ENCODE data around the gene HMX1. TPM values are rescaled to one million over a fixed set of nuclear protein-coding genes. Genes with fewer than 3 reads are reported as not detected.

Gene HMX1
- total RNA-seq, 1 donor from 2014 or later = not detected

DNA sequence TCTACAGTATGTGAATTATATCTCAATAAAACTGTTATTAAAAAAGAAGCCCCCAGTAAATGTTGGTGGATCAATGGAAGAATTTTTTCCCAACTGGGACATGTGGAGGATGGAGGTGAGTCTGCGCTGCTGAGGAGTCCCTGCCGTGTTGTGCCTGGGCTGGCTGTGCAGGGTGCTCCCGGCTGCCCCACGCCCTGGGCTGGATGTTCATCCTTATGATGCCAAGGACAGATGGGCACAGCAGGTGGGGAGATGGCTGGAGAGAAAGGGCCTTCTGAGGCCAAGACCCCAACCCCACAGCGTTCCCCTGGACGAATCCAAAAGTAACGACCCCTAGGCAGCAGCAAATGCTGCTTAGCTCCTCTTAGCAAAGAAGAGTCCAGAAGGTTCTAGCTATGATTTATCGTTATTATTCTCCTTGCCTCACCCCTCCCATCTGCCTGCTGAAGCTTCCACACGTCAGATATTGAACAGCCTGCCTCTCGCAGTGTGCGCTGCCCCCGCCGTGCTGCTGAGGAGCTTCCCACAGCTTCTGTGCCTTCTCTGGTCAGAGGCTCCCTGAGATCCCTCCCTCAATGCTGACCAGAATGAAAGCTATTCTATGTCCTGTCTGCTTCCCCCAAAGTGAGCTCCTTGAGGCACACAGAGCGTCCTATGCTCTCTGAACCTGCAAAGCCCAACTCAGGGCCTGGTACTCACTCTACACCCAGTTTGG is 26.5 kb downstream of the HMX1 start:
- intact Hi-C loops (cut with micrococcal nuclease) = no loop called here
- H3K9me3 ChIP-seq (replicated peaks) = peaks cover 14% of the 10 kb centered on the region
- H3K27ac ChIP-seq (replicated peaks) = no peak overlapping the region
- H3K36me3 ChIP-seq = no peaks in the 10 kb centered on the region
- H3K4me1 ChIP-seq = no peaks in the 10 kb centered on the region
- peaks cover 82% of the 10 kb centered on the region for H3K27me3 ChIP-seq (ENCODE audit: low read depth)
- no peak for DNase-seq
- no peak overlapping the region for H3K4me3 ChIP-seq
- TF ChIP-seq, protein P1, sequence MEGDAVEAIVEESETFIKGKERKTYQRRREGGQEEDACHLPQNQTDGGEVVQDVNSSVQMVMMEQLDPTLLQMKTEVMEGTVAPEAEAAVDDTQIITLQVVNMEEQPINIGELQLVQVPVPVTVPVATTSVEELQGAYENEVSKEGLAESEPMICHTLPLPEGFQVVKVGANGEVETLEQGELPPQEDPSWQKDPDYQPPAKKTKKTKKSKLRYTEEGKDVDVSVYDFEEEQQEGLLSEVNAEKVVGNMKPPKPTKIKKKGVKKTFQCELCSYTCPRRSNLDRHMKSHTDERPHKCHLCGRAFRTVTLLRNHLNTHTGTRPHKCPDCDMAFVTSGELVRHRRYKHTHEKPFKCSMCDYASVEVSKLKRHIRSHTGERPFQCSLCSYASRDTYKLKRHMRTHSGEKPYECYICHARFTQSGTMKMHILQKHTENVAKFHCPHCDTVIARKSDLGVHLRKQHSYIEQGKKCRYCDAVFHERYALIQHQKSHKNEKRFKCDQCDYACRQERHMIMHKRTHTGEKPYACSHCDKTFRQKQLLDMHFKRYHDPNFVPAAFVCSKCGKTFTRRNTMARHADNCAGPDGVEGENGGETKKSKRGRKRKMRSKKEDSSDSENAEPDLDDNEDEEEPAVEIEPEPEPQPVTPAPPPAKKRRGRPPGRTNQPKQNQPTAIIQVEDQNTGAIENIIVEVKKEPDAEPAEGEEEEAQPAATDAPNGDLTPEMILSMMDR (IDR thresholded peaks at IDR 0.05; ENCODE audit: borderline replicate concordance) = no peak

DNA sequence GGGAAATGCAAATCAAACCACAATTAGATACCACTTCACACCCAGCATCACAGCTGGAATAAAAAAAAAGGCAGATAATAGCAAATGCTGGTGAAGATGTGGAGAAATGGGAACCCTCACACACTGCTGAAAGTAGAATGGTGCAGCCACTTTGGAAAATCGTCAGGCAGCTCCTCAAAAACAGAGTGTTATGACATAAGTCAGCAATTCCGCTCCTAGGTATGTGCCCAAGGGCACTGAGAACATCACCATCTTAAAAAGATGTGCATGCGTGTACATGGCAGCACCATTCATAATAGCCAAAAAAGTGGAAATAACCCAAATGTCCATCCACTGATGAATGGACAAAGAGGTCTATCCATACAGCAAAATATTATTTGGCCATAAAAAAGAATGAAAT is 28.0 kb downstream of the HMX1 start:
- Histone ChIP-seq H3K27me3 (ENCODE audit: low read depth) (peaks cover 82% of the 10 kb centered on the region), H3K4me1 (no peaks in the 10 kb centered on the region), H3K36me3 (no peaks in the 10 kb centered on the region), H3K9me3 (replicated peaks) (peaks cover 14% of the 10 kb centered on the region), H3K27ac (replicated peaks) (no peak overlapping the region), H3K4me3 (no peak overlapping the region)
- TF ChIP-seq, protein P1 (IDR thresholded peaks at IDR 0.05; ENCODE audit: borderline replicate concordance) = no peak
- DNase-seq = no peak
- intact Hi-C loops (cut with micrococcal nuclease) = no loop called here

DNA sequence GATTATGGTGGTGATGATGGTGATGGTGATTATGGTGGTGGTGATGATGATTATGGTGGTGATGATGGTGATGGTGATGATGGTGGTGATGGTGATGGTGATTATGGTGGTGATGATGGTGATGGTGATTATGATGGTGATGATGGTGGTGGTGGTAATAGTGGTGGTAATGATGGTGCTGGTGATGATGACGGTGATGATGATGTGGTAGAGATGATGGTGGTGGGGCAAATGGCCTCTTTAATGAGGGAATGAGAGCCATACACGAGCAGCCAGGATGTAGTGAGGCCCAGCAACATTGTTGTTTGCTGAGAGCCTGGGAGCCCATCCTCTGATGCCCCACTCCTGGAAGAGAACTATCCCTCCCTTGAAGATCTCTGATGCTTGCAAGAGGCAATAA is 29.0 kb downstream of the HMX1 start:
- Histone ChIP-seq H3K4me3 (no peak overlapping the region), H3K9me3 (replicated peaks) (peaks cover 14% of the 10 kb centered on the region), H3K27ac (replicated peaks) (no peak overlapping the region), H3K36me3 (no peaks in the 10 kb centered on the region), H3K4me1 (no peaks in the 10 kb centered on the region), H3K27me3 (ENCODE audit: low read depth) (peaks cover 79% of the 10 kb centered on the region)
- intact Hi-C loops (cut with micrococcal nuclease) = no loop called here
- no peak for DNase-seq
- TF ChIP-seq, protein P1 (IDR thresholded peaks at IDR 0.05; ENCODE audit: borderline replicate concordance) = no peak

DNA sequence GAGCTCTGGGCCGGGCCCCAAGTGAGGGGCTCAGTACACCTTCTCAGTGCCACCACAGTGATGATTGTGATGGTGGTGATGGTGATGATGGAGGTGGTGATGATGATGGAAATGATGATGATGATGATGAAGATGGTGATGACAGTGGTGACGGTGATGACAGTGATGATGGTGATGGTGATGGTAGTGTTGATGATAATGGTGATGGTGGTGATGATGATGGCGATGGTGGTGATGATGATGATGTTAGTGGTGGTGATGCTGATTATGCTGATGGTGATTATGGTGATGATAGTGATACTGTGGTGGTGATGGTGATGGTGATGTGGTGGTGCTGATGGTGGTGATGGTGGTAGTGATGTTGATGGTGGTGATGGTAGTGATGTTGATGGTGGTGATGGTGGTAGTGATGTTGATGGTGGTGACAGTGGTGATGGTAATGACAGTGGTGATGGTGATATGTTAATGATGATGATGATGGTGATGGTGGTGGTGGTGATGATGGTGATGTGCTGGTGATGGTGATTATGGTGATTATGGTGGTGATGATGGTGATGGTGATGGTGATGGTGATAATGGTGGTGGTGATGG is 29.9 kb downstream of the HMX1 start:
- Histone ChIP-seq H3K36me3 (no peaks in the 10 kb centered on the region), H3K9me3 (replicated peaks) (peaks cover 14% of the 10 kb centered on the region), H3K4me3 (no peak overlapping the region), H3K27me3 (ENCODE audit: low read depth) (peaks cover 79% of the 10 kb centered on the region), H3K27ac (replicated peaks) (no peak overlapping the region), H3K4me1 (no peaks in the 10 kb centered on the region)
- TF ChIP-seq, protein P1 (IDR thresholded peaks at IDR 0.05; ENCODE audit: borderline replicate concordance) = no peak
- intact Hi-C loops (cut with micrococcal nuclease) = no loop called here
- DNase-seq = no peak

DNA sequence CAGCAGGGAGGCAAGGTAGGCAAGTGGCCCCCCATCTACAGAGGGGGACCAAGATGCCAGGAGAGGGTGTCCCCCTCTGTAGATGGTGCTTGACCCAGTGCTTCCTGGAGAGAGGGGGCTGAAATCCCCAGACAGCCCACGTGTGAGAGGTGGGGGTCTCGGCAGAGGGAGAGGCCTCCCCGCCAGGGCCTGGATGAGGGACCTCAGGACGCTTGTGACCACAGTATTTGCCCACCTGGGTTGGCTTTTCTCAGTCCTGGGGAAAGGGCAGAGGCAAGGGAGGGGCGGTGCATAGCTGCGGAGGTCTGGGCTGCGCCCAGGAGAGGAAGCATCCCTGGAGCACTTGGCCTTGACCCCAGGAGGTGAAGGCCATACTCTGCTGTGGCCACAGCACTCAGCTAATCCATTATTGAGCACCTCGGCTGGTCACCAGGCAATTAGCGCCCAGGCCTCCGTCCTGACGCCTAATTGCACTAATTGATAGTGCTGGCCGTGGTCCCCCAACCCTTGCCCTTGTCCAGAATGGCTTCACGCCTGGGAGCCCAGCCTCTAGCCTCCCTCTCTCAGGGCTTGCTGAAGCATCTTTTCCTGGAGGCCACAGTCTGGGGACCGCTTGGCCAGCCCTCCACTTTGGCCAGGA is 30.7 kb downstream of the HMX1 start:
- H3K9me3 ChIP-seq (replicated peaks) = peaks cover 14% of the 10 kb centered on the region
- H3K4me3 ChIP-seq = no peak overlapping the region
- DNase-seq = no peak
- intact Hi-C loops (cut with micrococcal nuclease) = no loop called here
- no peaks in the 10 kb centered on the region for H3K36me3 ChIP-seq
- TF ChIP-seq, protein P1 (IDR thresholded peaks at IDR 0.05; ENCODE audit: borderline replicate concordance) = no peak
- no peaks in the 10 kb centered on the region for H3K4me1 ChIP-seq
- H3K27ac ChIP-seq (replicated peaks) = no peak overlapping the region
- H3K27me3 ChIP-seq (ENCODE audit: low read depth) = peaks cover 79% of the 10 kb centered on the region
